WTC11 (cell line): ENCODE measurements around the gene CDC6. TPM values are rescaled to one million over a fixed set of nuclear protein-coding genes. Genes with fewer than 3 reads are reported as not detected.
A peak's percentile ranks its signal among the peaks of the same experiment; 100 is the strongest.

ENCODE experiments used
- CBFB ChIP-seq: sonication (generic); formaldehyde crosslinking; IDR thresholded peaks from 2 replicates; pipeline ENCODE4 v1.8.1; 2022; ENCODE audit warnings: mild to moderate bottlenecking, low read depth, missing genetic modification reagents
- ELF4 ChIP-seq: sonication (generic); formaldehyde crosslinking; IDR thresholded peaks from 2 replicates; pipeline ENCODE4 v1.8.1; 2022; ENCODE audit warnings: low read depth, mild to moderate bottlenecking, moderate library complexity, missing genetic modification reagents
- ESRRA ChIP-seq: sonication (generic); formaldehyde crosslinking; IDR thresholded peaks from 2 replicates; pipeline ENCODE4 v1.8.1; 2022; ENCODE audit warnings: mild to moderate bottlenecking, missing genetic modification reagents, borderline replicate concordance
- FOXJ3 ChIP-seq: sonication (generic); formaldehyde crosslinking; IDR thresholded peaks from 2 replicates; pipeline ENCODE4 v1.9.0; 2021; ENCODE audit warnings: missing genetic modification reagents, mild to moderate bottlenecking, borderline replicate concordance
- HMGA2 ChIP-seq: fragments of 250-450 bp; sonication (Bioruptor Pico); IDR thresholded peaks from 2 replicates; pipeline ENCODE4 v1.4.0; 2021; ENCODE audit warnings: mild to moderate bottlenecking, moderate library complexity
- IRF2 ChIP-seq: sonication (generic); formaldehyde crosslinking; IDR thresholded peaks from 2 replicates; pipeline ENCODE4 v1.8.0; 2022; ENCODE audit warnings: low read depth, missing genetic modification reagents, borderline replicate concordance
- JAZF1 ChIP-seq: fragments of 250-450 bp; sonication (Bioruptor Pico); IDR thresholded peaks from 2 replicates; pipeline ENCODE4 v1.9.0; 2021; ENCODE audit warnings: moderate library complexity, mild to moderate bottlenecking, inconsistent platforms
- OVOL2 ChIP-seq: fragments of 250-450 bp; sonication (Bioruptor Pico); IDR thresholded peaks from 2 replicates; pipeline ENCODE4 v1.9.0; 2021; ENCODE audit warnings: mild to moderate bottlenecking, borderline replicate concordance
- RELA ChIP-seq: sonication (generic); formaldehyde crosslinking; IDR thresholded peaks from 2 replicates; pipeline ENCODE4 v1.8.1; 2022; ENCODE audit warnings: missing genetic modification reagents, mild to moderate bottlenecking, borderline replicate concordance
- TCF7 ChIP-seq: sonication (generic); formaldehyde crosslinking; IDR thresholded peaks from 2 replicates; pipeline ENCODE4 v1.8.0; 2022; ENCODE audit warnings: mild to moderate bottlenecking, low read depth, missing genetic modification reagents, moderate library complexity
- ZBTB43 ChIP-seq: sonication (generic); formaldehyde crosslinking; IDR thresholded peaks from 2 replicates; pipeline ENCODE4 v1.8.1; 2023; ENCODE audit warnings: mild to moderate bottlenecking, missing genetic modification reagents
- ZNF232 ChIP-seq: sonication (generic); formaldehyde crosslinking; IDR thresholded peaks from 2 replicates; pipeline ENCODE4 v1.8.0; 2022; ENCODE audit warnings: mild to moderate bottlenecking, missing genetic modification reagents
- total RNA-seq: library from RNA; stranded (reverse); gene quantifications from 3 replicates; pipeline ENCODE4 v1.2.3, GENCODE V29; 2021
- TF ChIP-seq, protein P1 (sequence below): sonication (generic); formaldehyde crosslinking; IDR thresholded peaks from 2 replicates; pipeline ENCODE4 v1.8.0; 2023; ENCODE audit warnings: mild to moderate bottlenecking, missing genetic modification reagents
- TF ChIP-seq, protein P2 (sequence below): sonication (generic); formaldehyde crosslinking; IDR thresholded peaks from 2 replicates; pipeline ENCODE4 v1.8.1; 2022; ENCODE audit warnings: mild to moderate bottlenecking, missing genetic modification reagents, moderate library complexity, borderline replicate concordance
- TF ChIP-seq, protein P3 (sequence below): fragments of 250-450 bp; sonication (Bioruptor Pico); IDR thresholded peaks from 2 replicates; pipeline ENCODE4 v2.1.2; 2022; ENCODE audit warnings: mild to moderate bottlenecking, moderate library complexity
- TF ChIP-seq, protein P4 (sequence below): sonication (generic); formaldehyde crosslinking; IDR thresholded peaks from 2 replicates; pipeline ENCODE4 v1.8.1; 2023; ENCODE audit warnings: mild to moderate bottlenecking, missing genetic modification reagents, borderline replicate concordance
- TF ChIP-seq, protein P5 (sequence below): fragments of 250-450 bp; sonication (Bioruptor Pico); IDR thresholded peaks from 2 replicates; pipeline ENCODE4 v1.9.0; 2021; ENCODE audit warnings: moderate library complexity, mild to moderate bottlenecking, inconsistent platforms, borderline replicate concordance
- TF ChIP-seq, protein P6 (sequence below): sonication (generic); formaldehyde crosslinking; IDR thresholded peaks from 2 replicates; pipeline ENCODE4 v1.8.1; 2023; ENCODE audit warnings: mild to moderate bottlenecking, missing genetic modification reagents, moderate library complexity

Gene CDC6
- total RNA-seq, 1 experiment from 2014 or later: 125 TPM

- TF ChIP-seq, protein P1, sequence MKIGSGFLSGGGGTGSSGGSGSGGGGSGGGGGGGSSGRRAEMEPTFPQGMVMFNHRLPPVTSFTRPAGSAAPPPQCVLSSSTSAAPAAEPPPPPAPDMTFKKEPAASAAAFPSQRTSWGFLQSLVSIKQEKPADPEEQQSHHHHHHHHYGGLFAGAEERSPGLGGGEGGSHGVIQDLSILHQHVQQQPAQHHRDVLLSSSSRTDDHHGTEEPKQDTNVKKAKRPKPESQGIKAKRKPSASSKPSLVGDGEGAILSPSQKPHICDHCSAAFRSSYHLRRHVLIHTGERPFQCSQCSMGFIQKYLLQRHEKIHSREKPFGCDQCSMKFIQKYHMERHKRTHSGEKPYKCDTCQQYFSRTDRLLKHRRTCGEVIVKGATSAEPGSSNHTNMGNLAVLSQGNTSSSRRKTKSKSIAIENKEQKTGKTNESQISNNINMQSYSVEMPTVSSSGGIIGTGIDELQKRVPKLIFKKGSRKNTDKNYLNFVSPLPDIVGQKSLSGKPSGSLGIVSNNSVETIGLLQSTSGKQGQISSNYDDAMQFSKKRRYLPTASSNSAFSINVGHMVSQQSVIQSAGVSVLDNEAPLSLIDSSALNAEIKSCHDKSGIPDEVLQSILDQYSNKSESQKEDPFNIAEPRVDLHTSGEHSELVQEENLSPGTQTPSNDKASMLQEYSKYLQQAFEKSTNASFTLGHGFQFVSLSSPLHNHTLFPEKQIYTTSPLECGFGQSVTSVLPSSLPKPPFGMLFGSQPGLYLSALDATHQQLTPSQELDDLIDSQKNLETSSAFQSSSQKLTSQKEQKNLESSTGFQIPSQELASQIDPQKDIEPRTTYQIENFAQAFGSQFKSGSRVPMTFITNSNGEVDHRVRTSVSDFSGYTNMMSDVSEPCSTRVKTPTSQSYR (CRISPR knock-in tag): peak; percentile 95
- TF ChIP-seq CBFB (no peak), IRF2 (CRISPR knock-in tag) (no peak), HMGA2 (CRISPR knock-in tag) (no peak), FOXJ3 (CRISPR knock-in tag) (no peak), RELA (CRISPR knock-in tag) (no peak), ESRRA (CRISPR knock-in tag) (no peak), JAZF1 (CRISPR knock-in tag) (no peak), ZBTB43 (CRISPR knock-in tag) (no peak), OVOL2 (CRISPR knock-in tag) (no peak), TCF7 (CRISPR knock-in tag) (no peak), ELF4 (0 out of 2 replicates have a peak, but pooled peaks have one; percentile 48), ZNF232 (CRISPR knock-in tag) (no peak)
- TF ChIP-seq, protein P2, sequence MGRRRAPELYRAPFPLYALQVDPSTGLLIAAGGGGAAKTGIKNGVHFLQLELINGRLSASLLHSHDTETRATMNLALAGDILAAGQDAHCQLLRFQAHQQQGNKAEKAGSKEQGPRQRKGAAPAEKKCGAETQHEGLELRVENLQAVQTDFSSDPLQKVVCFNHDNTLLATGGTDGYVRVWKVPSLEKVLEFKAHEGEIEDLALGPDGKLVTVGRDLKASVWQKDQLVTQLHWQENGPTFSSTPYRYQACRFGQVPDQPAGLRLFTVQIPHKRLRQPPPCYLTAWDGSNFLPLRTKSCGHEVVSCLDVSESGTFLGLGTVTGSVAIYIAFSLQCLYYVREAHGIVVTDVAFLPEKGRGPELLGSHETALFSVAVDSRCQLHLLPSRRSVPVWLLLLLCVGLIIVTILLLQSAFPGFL (CRISPR knock-in tag): no peak
- TF ChIP-seq, protein P3, sequence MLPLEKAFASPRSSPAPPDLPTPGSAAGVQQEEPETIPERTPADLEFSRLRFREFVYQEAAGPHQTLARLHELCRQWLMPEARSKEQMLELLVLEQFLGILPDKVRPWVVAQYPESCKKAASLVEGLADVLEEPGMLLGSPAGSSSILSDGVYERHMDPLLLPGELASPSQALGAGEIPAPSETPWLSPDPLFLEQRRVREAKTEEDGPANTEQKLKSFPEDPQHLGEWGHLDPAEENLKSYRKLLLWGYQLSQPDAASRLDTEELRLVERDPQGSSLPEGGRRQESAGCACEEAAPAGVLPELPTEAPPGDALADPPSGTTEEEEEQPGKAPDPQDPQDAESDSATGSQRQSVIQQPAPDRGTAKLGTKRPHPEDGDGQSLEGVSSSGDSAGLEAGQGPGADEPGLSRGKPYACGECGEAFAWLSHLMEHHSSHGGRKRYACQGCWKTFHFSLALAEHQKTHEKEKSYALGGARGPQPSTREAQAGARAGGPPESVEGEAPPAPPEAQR (CRISPR knock-in tag): no peak
- TF ChIP-seq, protein P4, sequence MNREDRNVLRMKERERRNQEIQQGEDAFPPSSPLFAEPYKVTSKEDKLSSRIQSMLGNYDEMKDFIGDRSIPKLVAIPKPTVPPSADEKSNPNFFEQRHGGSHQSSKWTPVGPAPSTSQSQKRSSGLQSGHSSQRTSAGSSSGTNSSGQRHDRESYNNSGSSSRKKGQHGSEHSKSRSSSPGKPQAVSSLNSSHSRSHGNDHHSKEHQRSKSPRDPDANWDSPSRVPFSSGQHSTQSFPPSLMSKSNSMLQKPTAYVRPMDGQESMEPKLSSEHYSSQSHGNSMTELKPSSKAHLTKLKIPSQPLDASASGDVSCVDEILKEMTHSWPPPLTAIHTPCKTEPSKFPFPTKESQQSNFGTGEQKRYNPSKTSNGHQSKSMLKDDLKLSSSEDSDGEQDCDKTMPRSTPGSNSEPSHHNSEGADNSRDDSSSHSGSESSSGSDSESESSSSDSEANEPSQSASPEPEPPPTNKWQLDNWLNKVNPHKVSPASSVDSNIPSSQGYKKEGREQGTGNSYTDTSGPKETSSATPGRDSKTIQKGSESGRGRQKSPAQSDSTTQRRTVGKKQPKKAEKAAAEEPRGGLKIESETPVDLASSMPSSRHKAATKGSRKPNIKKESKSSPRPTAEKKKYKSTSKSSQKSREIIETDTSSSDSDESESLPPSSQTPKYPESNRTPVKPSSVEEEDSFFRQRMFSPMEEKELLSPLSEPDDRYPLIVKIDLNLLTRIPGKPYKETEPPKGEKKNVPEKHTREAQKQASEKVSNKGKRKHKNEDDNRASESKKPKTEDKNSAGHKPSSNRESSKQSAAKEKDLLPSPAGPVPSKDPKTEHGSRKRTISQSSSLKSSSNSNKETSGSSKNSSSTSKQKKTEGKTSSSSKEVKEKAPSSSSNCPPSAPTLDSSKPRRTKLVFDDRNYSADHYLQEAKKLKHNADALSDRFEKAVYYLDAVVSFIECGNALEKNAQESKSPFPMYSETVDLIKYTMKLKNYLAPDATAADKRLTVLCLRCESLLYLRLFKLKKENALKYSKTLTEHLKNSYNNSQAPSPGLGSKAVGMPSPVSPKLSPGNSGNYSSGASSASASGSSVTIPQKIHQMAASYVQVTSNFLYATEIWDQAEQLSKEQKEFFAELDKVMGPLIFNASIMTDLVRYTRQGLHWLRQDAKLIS (CRISPR knock-in tag): no peak
- TF ChIP-seq, protein P5, sequence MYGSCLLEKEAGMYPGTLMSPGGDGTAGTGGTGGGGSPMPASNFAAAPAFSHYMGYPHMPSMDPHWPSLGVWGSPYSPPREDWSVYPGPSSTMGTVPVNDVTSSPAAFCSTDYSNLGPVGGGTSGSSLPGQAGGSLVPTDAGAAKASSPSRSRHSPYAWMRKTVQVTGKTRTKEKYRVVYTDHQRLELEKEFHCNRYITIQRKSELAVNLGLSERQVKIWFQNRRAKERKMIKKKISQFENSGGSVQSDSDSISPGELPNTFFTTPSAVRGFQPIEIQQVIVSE (CRISPR knock-in tag): no peak
- TF ChIP-seq, protein P6, sequence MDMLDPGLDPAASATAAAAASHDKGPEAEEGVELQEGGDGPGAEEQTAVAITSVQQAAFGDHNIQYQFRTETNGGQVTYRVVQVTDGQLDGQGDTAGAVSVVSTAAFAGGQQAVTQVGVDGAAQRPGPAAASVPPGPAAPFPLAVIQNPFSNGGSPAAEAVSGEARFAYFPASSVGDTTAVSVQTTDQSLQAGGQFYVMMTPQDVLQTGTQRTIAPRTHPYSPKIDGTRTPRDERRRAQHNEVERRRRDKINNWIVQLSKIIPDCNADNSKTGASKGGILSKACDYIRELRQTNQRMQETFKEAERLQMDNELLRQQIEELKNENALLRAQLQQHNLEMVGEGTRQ (CRISPR knock-in tag): peak; percentile 57
Observed at GRCh38 chr17:40345161-40345993, 57.7 kb downstream of the CDC6 start (continued).
